NCI-H2107 treated with DMSO at 0.1 percent for 48 hours (cell line): ENCODE results near the gene RUNX2.
A peak's percentile ranks its signal among the peaks of the same experiment; 100 is the strongest.

ENCODE experiments used
- DNase-seq: peaks from one replicate; lab custom pipeline; 2025; ENCODE audit not compliant: unreplicated experiment; lab: John Stamatoyannopoulos, UW

The RUNX2 gene

DNA sequence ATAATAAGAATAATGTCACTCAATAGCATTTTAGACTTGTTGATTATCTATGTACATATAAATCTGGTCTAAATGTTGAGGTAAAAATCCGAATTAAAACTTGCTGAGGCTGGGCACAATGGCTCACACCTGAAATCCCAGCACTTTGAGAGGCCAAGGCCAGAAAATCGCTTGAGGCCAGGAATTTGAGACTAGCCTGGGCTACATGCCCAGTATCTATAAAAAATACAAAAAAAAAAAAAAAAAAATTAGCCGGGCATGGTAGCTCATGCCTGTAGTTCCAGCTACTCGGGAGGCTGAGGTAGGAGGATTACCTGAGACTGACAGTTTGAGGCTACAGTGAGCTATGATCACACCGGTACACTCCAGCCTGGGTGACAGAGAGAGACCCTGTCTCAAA is 83.8 kb downstream of the RUNX2 start:
- no peak for DNase-seq

DNA sequence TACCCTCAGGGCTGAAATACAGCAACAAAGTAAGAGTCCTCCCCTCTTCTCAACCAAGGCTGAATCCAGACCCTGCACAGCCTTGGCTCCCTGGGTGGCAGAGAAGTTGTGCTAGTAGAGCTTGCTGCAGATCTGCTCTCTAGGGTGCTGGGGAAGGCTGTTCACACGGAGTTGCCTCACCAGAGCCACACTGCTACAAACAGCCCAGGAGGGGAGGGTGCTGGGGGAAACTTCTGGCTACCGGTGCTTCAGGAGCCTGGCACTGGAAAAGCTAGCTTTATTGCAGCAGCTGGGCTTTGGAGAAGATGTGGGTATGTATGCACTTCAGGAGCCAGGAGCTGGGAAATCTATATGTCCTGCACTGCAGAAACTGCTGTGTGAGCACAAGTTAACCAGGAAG is 87.2 kb downstream of the RUNX2 start:
- no peak for DNase-seq

DNA sequence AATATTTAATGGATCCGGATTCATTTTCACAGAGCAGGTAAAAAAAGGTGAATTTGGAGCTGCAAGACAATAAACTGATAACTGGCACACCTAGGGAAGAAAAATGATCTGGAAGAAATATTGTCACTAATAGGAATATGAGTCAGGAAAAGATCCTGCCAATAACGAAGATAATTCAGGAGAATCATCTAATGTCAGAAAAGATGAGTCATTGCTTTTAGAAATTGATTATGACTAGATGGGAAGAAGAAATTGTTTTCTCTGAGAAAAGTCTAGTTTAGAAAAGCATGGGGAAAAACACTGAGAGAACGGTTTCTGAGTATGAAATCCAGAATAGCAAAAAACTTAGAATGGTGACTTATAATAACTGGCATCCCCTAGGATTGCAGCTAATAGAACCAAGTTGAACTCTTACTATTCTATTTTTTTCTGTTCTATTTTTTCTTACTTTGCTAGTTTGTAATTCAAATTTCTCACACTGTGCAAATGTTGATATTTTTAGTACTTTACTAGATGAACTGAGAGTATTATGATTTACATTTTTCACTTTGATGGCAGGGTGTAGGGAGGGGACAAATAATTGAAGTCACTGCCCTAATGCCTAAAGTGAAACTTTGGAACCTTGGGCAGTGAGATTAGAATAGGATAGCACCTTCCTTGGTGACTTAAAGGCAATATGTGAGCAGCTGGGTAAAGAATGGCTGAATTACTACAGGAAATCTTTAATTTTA is 87.8 kb downstream of the RUNX2 start:
- no peak for DNase-seq

DNA sequence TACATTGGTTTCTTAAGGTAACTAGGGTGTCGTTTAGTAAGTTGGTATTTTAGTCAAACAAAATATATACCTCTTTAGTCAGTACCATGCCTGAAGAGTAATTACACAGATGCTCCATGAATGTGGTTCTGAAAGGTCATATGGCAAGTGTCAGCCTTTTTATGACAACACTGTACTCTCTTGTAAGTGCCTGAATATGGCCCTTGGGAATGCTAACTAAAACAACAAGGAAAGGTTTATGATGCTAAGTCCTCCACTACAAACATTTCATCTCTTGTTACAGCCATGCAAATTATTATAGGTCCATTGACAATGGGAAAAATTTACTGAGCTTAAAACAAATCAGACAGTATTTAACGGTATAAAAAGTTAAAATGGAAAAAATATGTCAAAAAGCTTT is 88.6 kb downstream of the RUNX2 start:
- no peak for DNase-seq

DNA sequence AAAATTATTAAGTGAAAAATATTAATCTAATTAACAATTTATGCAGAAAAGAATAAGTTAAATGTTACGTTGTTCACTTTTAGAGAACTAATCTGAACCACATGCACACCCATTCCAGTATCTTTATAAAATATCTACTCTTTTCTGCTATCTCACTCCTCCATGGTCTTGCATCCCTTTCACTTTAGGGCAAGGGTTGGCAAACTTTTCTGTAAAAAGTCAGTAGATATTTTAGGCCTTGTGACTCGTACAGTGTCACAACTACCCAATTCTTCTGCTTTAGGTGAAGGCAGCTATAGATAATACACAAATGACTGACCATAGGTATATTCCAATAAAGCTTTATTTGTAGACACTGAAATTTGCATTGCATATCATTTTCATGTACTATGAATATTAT is 89.3 kb downstream of the RUNX2 start:
- DNase-seq = no peak

DNA sequence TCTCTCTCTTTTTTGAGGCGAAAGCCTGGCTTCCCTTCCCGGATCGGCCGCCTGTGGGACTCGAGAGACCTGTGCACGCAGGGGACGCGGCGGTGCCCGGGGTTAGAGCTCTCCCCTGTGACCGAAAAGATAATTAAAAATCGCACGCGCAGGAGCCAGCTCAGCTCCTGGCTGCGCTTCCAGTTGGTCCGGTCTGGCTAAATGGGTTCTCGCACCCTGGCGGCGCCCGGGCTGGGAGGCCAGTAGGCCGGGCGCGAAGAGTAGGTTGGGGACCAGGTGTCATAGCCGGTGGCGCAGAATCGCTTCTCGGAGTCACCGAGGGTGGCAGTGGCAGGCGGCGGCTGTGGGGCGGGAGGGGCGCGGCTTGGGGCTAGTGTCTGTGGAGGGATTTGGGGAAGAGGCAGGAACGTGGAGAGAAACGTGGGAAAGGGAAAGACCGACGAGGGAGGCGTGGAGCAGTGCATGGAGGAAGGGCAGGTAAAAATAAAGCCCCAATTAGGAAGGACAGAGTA is 91.5 kb downstream of the RUNX2 start:
- DNase-seq = peak; percentile 1

DNA sequence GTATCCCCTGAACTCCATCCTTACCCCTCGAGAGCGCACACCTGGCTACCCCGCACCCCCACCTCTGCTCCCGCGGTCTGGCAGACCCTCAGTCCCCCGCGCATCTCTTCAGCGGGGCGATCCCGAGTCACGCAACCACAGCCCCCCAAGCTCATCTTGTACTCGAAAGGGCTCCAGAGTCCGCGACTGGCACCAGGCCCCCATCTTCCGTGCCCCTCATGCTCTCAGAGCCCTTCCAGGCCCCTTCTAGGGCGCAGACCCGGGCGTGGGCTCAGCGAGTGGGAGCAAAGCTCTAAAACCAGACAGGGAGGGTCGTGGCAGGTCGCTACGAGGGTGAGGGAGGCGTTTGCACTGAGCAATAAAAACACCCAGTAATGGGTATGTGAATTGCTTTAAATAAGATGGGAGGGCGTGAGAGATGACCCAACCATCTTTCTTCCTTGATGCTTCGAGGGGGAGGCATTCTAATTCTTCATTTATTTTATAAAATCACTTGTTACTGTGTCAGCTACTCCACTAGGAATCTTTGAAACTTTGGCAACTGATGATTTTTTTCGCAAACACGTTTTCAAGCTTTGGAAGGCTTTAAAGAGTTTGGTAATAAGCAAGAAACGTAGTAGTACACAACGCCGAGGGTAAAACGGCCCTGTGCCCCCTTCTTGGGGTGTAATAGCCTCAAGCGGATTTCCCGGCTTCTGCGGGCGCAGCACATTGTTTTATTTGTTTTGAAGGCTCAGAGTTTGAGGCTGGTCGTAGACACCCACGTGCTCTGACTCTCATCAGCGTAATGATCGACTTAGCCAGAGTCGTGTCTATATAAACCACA is 92.2 kb downstream of the RUNX2 start:
- DNase-seq = no peak

DNA sequence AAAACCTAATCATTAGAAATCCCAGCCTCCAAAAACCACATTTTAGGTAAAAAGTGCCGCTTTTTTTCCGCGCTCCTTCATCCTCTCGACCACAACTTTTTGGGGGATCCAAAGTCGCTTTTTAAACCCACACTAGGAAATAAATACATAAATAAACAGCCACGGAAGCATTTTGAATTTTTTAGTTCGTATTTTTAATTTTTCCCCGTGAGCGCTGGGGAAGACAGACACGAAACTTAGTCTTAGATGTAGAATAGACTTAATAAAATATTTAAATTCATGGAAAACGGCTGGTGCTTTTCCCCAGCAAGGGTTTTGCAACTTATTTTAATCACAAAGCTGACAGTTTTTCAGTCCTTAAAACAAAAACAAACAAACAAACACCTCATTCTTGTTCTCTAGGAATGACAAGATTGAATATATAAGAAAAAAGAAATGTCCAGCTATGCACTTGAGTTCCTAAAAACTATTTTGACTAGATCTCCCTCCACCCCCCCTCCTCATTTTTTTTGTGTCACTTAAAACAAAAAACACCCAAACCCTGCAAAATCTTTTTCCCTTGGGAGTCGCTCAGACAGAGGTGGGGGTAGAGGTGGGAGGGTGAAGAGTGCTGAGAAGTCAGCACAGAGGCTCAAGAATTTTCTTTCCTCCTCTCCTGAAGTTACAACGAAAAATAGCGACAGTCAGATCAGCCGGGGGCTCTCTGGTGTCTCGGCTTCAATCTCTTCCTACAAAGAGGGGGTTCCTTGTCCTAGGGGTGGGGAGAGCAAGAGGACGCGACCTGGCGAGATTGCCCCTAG is 93.0 kb downstream of the RUNX2 start:
- DNase-seq = no peak

DNA sequence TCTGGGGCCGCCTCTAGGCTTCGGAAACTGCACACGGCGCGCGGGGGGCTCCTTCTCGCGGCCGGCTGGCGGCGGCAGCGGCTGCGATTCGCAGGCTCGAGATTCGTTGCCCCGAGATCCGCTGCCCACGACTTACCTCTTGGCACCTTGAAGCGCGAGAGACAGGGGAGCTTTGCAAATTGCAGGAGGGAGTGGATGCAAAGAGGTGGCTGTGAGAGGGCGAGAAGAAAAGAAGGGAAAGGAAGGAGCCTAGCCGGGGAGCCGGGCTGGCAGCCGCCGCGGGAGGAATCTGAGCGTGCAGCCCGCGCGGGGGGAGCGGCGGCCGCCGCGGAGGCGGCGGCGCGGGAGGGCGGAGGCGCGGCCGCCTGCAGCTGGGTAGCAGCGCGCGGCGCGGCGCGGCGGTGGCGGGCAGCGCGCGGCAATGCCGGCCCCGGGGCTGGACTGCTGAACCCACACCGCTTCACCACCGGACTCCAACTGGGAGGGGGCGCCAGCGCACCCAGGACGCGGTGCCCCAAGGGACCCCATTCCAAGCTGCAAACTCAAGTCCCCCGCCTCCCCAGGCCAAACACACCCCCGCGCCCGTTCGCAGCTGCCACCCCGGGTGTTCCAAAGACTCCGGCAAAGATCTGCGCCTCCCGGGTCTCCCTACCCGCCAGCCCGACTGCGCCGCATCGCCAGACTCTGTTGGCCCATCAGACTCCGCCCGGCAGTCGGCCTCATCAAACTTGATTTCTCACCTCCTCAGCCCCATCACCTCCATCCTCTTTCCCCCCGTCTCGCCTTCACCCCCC is 93.8 kb downstream of the RUNX2 start:
- DNase-seq = no peak

DNA sequence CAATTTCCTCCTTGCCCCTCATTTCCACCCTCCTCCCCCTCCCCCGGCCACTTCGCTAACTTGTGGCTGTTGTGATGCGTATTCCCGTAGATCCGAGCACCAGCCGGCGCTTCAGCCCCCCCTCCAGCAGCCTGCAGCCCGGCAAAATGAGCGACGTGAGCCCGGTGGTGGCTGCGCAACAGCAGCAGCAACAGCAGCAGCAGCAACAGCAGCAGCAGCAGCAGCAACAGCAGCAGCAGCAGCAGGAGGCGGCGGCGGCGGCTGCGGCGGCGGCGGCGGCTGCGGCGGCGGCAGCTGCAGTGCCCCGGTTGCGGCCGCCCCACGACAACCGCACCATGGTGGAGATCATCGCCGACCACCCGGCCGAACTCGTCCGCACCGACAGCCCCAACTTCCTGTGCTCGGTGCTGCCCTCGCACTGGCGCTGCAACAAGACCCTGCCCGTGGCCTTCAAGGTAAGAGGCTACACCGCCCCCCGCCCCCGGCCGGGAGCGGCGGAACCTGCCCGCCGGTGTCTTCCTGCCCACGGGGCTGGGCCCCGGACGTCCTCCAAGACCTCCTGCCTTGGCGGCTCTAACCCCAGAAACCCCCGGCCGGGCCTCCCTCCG is 94.5 kb downstream of the RUNX2 start:
- no peak for DNase-seq

DNA sequence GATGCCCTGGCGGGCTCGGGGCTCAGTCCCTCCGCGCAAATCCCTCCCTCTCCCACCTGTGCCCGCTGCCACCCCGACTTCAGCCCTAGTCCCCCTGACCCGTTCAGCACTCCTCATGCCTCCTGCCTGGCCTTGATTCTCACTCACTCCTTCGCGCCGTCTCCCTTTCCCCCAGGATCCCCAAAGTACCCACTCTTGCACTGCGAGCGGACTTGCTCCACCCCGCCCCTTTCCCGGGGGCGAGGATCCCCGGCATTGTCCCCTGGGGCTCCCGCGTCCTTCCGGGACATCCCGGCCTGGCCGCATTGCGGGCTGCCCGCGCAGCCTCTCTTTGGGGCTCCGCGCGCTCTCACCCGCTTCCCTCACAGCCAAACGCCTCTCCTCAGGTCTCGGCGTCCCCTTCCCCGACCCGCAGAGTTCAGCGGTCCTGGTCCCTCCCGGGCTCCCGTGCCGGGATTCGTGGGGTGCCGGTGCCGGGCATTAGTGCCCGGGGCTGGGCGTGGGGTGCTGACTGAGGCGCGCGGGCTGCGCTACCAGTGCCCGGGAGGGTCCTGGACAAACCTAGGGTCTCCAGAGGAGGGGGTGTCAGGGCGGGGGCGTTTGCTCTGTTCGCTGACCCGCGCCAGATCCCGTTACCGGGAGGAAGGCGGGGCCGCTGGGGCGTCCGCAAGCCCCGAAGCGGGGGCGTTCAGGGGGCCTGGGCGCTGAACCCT is 95.1 kb downstream of the RUNX2 start:
- DNase-seq = no peak

DNA sequence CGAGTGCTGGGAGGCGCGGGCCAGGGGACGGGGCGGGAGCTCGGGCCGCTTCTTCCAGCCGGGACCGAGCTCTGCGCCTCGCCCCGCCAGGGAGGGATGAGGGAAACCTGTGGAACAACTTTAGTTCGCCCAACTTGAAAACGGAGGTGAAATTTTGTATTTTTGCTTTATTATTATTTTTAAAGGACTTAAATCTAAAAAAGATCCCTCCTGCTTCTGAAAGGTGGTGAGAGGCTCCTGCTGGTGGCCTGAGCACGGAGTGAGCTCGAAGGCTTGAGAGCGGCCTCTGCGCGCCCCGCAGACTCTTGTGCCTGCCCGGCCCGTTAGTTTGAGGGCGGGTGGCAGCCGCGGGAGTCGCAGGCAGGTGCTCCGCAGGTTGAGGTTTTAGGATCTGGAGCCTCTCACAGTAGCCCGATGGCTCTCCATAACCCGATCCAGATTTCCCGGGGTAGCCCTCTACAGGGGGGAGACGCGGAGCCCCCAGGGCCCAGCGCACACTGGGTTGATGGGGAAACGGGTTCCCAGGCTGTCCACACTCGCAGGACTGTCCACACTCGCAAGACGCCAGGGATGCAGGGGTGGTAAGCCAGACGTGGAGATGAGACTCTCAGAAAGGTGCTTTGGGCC is 95.8 kb downstream of the RUNX2 start:
- no peak for DNase-seq

DNA sequence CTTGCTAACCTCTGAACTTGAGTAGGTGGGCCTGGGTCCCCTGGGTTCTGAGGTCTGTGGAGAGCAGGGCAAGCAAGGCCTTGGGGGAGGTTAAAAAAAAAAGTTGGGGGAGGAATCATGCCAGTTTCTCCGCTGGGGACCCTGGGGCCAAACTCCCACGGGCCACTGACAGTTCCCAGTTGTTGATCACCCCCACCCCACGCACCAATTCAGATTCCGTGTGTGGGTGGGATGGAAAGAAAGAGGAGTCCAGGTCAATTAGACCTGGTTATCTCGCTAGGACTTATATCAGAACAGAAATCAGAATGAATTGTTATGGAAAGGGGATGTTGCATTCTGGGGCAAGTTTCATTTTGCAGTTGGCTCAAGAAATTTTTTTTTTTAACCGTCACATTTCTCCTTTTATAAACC is 96.3 kb downstream of the RUNX2 start:
- DNase-seq = no peak

DNA sequence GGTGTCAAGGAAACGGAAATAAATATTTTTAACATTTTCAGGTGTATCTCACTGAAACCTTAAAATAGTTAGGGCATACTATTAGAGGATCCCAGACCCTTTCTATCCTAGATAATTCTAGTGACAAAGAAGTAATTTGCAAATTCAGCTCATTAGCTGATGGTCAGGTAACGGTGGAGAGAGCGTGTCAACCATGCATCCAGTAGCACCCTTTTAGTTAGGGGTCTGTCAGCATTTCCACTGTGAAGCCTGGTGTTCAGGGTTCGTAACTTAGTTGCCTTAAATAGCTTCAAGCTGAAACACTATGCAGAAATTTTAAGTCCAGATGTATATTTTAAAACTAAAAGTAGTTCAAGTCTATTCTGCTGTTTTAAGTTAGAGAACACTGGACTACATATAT is 98.1 kb downstream of the RUNX2 start:
- DNase-seq = no peak

DNA sequence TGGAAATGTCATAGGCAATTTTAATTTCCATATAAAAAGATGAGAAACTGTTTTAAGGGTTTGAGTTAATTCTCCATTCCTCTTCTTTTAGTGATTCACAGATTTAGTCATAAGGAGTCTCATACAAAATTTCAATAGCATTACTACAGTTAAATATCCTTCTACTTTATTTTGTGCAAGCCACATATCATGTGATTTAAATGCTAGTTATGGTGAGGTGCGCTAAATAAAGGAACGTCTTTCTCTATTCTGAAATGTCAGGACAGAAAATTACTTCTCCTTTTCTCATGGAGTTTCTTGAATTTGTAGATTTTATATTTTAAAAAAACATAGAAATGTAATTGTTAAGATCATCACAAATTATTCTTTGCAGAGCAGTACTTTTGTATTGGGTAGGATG is 99.6 kb downstream of the RUNX2 start:
- no peak for DNase-seq

DNA sequence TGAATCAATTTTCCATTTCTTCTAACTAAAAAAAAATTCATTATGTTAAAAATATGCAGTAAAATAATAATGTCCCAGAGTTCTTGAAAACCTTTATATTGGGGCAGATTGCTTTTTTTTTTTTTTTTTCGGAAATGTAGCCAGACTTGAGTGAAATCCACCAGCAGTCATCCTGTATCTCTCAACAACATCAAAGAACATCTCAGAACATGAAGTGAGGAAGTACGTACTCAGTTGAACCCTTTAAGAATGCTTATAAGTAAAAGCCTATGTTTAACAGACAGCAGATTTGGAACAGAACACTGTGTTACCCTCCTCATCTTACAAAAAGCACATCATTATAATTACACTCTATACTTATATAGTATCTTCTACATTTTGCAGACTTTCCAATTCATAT is 100.6 kb downstream of the RUNX2 start:
- no peak for DNase-seq

DNA sequence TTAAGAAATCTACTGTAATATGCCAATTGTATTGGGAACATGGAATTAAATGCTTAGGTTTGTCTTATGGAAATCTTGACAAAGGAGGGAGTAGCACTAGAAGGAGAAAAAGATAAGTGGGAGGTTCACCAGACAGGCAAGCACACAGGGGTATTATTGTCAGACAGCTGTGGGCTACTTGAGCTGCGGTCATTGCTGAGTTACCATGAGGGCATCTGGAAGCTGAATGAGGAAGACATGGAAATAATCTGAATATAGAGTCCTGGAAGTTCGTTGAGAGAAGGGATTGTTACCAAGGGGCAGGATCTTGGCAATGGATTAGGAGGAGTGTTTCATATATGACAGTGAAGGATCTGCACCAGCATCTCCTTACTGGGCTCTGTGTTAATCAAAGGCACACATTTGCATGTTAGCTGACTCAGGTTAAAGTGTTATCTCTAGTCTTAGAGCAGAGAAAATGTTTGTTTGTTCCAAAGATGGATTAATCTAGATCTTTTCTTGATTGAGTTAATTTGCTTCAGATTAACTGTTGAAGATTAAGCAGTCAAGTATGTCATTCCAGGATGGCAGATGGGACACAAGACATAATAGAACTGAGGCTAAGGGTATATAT is 102.6 kb downstream of the RUNX2 start:
- no peak for DNase-seq

DNA sequence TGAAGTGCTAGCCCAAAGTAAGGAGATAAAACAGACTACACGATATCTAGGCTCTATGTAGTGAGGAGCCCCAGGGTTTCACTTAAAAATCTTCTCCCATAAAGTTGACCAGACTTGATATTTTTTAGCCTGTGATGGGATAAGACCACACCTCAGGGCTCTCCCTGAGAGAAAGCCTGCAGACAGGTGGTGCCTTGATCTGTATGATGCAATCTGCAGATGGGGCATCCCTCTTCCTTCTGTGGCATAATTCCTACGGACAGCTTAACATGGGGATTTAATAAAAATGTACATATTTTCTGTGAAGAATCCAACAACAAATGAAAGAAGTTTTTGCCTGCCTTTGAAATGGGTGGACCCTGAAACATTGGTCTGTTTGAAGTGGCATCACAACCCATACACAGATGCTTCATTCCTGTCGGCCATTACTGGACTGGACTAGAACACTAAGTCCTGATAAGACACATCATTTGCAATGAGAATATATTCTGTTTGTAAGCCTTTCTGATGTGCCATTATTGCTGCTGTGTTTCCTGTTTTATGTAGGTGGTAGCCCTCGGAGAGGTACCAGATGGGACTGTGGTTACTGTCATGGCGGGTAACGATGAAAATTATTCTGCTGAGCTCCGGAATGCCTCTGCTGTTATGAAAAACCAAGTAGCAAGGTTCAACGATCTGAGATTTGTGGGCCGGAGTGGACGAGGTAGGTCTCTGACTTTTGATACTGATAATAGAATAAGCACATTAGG is 103.4 kb downstream of the RUNX2 start:
- DNase-seq = no peak
